ENCODE data around the gene PYM1.
"Not testable (repeated sequence)": the region's sequence is repeated elsewhere in the genome, so short reads cannot be mapped to it uniquely, and the experiment has no call there.

Gene PYM1

GRCh38 chr12:55938826-55939501 is 11.3 kb upstream of the PYM1 start:
- DNase-seq (ENCODE audit: low read depth) = peak; percentile 38

DNA sequence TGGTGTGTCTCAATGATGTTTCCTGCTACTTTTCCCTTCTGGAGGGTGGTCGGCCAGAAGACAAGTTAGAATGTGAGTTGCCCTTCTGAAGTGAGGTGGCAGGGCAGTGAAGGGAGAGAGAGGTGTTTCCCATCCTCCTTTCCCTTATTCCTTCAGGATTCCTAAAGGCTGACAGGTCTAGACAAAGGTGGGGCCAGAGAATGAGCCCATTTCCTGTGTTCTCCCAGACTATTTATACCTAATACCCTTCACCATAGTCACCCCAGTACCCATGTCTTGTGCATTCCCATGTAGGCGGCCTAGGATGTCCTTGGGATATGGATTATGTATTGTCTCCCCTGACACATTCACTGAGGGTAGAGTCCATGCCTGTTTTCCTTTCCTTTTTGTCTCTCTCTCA is 10.3 kb upstream of the PYM1 start:
- no peak for DNase-seq (ENCODE audit: low read depth)

GRCh38 chr12:55935738-55936151 is 8.1 kb upstream of the PYM1 start:
- DNase-seq (ENCODE audit: low read depth) = peak; percentile 37

GRCh38 chr12:55934773-55935172 is 7.1 kb upstream of the PYM1 start:
- no peak for DNase-seq (ENCODE audit: low read depth)

DNA sequence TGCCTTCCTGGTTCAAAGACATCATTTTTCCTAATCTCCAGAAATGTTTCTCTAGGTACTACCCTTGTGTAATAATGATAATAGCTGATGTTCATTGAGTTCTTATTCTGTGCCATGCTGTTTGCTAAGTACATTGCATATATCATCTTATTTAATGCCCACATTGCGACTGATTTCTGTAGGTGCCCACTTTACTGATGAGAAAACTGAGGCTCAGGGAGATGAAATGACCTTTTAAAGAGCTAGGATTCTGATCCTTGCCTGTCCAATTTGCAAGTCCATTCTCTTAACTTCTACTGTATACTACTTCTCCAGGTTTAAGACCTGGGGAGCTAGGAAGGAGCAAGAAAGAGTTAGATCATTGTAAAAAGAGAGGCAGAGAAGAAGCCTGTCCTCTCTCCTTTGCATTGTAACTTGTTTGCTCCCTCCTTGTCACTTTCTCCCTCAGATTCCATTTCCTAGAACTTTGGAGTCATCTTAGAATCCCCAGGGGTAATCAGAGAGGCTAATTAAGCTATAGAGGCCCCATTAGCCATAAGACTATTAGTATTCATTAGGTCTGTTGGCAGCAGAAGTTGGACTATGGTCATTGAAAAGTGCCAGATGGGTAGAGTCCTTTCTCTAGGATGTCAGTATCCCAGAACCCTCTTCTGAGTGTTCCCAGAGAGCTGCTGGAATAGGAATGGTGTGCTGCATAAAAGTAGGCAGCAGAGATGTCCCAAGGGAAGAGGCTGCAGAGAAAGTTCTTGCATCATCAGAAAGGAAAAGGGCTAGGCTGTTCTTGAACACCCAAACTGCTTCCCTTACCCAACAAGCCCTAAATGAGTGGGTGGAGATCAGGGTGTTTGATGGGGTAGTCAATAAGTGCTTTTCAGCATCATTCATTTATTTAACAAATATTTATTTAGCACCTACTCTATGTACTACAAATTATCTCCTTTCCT is 6.4 kb upstream of the PYM1 start:
- DNase-seq (ENCODE audit: low read depth) = no peak

- DNase-seq (ENCODE audit: low read depth) = no peak
These were observed 5.6 kb upstream of the PYM1 start for GRCh38 chr12:55933169-55933798.

- DNase-seq (ENCODE audit: low read depth) = no peak
These were observed 4.8 kb upstream of the PYM1 start for GRCh38 chr12:55932551-55932910.

DNA sequence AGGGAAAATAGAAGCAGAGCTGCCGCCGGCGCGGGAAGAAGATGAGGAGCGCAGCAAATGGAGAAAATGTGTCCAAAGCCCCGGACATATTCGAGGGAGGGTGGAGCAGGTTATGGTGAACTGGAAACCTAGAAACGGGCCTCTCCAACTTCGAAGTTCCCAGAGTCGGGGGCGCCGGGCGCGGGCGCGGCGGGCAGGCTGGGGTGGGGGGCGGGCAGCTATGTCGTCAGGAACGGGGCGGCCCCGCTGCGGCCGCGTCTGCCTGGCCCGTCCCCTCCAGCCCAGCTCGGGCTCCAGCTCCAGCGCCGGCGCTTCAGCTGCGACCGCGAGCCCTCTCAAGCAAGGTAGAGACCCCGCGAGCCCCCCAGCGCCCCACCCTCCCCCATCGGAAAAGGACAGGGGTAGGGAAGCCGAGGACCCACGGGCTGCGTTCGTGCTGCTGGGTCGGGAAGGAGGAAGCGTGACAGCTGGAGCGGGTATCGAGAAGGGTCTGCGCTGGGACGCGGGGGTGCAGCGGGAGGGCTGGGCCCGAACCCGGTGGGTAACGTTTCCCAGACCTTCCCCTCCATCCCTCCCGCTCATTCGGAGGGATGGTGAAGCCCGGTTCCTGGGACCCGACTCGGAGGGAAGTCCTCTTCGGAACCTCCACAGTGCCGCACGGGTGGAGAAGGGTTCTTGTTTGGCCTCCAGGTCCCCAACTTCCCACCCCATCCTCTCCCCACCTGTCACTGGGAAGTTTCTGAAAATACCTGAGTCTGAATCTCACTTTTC is 4.3 kb upstream of the PYM1 start:
- no peak for DNase-seq (ENCODE audit: low read depth)

DNA sequence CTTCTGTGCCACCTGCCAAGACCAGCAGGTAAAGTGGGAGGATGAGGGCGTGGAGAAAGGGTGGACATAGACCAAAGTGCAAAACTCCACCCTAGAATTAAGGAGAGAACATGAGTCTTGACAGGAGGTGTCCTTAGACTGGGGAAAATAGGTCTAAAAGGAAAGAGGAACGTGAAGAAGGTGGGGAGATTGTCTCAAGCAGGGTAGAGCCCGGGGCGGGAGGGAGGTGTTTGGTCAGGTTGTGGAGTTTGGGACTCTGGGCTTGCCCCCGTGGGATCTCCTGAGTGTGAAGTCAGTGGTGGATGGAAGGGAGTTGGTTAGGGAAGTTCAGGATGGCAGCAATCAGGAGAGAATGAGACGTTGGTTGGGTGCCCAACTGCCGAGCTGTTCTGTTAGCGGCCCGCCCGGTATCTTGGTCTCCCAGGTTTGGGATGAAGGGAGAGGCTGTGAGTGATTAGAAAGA is 3.7 kb upstream of the PYM1 start:
- DNase-seq (ENCODE audit: low read depth) = no peak

DNA sequence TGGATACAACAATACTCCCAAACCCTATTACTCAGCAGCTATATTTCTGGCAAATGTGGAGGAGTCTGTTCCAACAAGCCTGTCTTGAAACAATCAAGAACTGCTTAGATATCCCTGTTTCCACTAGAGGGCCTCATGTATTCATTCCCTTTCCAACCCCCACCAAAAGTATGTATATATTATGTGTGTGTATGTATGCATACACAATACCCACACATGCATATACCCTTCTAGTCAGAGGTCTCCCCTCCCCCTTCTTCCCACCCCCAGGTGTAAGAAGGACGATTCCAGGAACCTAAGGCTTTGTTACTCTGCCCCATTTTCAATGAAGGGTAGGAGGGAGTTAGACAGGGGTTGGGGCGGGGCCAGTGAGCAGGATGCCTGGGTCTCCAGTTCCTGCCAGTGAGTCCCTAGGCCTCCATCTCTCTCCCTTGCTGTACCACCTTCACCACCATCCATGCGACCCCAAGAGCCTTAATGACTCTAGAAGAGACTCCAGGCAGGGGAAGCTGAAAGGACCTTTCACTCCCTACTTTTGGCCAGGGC is 3.1 kb upstream of the PYM1 start, which contains the start of gene DGKA:
DGKA (plus strand) TSS at position 392 of the 546 bp plus-strand sequence. CDS start 5,342 bp downstream, outside the sequence.
- peak; percentile 73 for DNase-seq (ENCODE audit: low read depth)

DNA sequence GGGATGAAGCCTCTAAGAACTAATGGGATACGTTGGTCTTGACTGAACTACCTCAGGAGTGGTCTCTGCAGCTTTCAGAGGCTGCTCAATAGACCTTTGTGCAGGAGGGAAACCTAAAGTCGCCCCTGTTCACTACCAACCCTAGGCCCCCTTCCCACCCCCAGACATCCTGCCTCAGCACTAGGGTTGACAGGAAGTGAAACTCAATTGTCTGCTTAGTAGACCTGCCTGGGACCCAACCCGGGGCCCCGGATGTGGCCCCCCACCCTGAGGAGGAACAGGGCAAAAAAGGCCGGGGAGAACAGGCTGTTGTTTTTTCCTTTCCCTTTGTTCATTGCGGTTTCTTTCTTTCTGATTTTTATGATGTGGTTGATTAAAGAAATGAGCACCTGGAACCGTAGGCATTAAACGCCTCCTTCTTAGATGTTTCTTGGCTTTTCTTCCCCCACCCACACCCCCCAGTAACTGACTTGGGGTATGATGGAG is 1.7 kb upstream of the PYM1 start:
- peak; percentile 81 for DNase-seq (ENCODE audit: low read depth)

DNA sequence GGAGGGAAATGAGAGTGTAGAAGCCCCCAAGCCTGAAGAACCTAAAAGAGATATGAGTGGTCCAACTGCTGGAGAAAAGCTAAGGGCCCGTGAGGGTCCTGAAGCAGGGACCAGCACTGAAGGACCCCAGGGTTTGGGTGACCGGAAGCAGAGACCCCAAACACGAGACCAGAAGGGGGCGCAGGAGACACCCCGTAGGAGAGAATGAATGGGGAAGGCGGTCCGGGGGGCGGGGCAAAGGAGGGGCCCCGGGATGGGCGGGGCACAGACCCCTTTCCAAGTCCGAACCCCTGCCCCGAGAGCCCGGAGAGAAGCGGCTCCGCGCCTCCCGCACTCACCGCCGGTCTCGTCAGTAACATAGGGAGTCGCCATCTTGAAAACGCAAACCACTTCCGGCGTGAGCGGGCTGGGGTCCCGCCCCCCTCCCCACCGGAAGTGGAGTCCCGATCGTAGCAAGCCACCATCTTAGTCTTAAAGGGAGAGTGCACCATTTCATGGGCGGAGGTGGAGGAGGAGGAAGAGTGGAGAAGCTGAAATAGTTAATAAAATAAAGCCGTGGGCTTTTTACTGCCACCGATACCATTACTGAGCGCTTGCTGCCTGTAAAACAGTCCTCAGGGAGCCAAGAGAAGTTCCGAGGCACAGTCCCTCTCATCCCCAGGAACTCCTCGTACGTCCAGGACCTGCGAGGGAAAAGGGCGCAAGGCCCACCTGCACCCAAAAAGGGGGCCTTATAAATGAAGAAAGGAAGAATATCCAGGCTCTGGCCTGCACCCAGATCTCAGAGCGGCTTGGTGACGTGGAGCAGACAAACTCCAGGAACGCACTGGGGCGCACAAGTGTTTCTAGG is 731 bp downstream of the PYM1 start:
- peak; percentile 92 for DNase-seq (ENCODE audit: low read depth)

GRCh38 chr12:55925870-55926737 is 1.6 kb downstream of the PYM1 start:
- no peak for DNase-seq (ENCODE audit: low read depth)

DNA sequence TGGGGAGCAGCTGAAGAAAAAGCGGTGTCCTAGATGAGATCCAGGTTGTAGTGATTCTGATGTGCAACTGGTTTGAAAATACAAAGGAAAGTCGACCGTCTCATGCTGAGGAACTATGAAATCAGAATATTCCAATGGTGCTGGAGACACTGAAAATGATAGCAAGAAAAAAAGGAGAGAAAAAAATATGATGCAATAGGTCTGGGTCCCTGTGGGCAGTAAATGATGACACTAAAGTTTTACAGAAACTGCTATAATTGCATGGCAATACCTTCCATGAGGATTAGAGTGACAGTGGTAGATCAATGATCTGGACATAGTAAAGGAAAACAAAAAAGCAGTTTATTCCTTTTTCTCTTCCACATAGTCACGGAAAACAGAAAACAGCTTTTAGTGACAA is 2.3 kb downstream of the PYM1 start:
- DNase-seq (ENCODE audit: low read depth) = no peak

DNA sequence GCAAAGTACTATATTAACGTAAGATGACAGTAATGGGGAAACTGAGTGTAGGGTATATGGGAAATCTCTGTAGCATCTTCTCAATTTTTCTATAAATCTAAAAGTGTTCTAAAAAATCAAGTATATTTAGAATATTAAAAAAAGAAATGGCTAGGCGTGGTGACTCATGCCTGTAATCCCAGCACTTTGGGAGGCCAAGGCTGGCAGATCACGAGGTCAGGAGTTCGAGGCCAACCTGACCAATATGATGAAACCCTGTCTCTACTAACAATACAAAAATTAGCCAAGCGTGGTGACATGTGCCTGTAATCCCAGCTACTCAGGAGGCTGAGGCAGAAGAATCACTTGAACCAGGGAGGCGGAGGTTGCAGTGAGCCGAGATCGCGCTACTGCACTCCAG is 4.0 kb downstream of the PYM1 start:
- DNase-seq (ENCODE audit: low read depth) = not testable (repeated sequence)

- DNase-seq (ENCODE audit: low read depth) = no peak
These were observed 5.6 kb downstream of the PYM1 start for GRCh38 chr12:55922126-55922525.

- DNase-seq (ENCODE audit: low read depth) = not testable (repeated sequence)
These were observed 8.7 kb downstream of the PYM1 start for GRCh38 chr12:55919032-55919431.

GRCh38 chr12:55915482-55915859 is 12.2 kb downstream of the PYM1 start:
- DNase-seq (ENCODE audit: low read depth) = no peak

GRCh38 chr12:55912908-55913307 is 14.8 kb downstream of the PYM1 start:
- no peak for DNase-seq (ENCODE audit: low read depth)

GRCh38 chr12:55909513-55909884 is 18.2 kb downstream of the PYM1 start:
- DNase-seq (ENCODE audit: low read depth) = no peak

All from activated T-cell treated with anti-CD3 and anti-CD28 coated beads for 48 hours (primary cell).